GF-D8 (cell line): ENCODE measurements around the gene NGFR.
"Not testable (repeated sequence)": the region's sequence is repeated elsewhere in the genome, so short reads cannot be mapped to it uniquely, and the experiment has no call there.

Experiments
- DNase-seq: peaks from one replicate; lab custom pipeline; 2025; lab: John Stamatoyannopoulos, UW

The NGFR gene

DNA sequence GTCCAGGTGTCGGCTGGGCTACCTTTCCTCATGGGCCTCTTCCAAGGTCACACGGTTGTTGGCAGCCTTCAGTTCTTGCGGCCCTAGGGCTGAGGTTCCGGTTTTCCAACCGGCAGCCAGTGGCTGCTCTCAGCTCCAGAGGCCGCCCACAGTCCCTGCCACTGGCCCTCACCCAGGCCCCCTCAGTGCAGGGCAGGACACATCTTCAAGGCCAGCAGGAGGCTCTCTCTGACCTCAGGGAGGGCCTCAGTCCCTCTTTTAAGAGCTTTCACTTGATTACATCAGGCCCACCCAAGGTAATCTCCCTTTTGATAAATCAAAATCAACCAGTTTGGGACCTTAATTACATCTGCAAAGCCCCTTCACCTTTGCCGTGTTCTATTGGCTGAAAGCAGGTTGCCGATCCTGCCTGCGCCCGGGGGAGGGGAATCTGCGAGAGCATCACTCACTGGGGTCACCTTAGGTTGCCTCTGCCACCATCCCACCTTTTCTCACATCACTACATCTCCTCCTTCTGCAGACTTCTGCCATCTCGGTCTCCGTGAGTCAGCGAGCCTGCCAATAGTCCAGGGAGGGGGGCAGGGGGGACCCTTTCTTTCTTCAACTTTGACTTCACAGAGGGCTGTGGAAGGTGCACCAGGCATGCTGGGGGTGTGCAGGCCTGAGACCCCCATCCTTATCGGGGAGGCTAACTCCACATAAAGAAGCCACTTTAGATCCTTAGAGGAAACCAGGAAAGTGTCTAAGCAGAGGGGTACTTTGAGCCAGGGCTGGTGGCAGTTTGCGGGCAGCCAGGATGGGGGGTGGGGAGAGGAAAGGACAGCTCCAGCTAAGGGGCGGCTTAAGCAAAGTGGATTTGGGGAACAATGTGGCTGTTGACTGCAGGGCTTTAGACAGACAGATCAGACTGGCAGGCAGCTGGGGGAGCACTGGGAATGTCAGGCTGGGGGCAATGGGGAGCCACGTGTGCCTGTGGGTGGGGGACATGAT is 51.7 kb downstream of the NGFR start:
- DNase-seq = no peak

DNA sequence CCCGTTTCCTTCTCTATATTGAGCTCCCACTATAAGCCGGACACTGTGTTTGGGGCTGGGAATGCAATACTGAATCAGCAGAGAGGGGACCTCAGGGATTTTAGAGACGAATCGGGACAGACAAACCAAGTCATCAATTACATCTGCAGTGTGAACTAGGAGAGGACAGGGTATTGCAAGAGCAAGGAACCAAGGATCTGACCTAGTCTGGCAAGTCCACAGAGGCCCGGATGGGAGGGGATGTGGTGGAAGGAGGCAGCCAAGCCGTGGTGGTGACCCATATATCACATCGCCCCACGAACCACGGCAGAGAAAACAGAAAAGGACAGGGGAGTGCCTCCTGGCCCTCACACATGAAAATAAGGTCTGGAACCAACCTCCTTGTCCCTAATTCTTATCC is 52.5 kb downstream of the NGFR start:
- DNase-seq = no peak

DNA sequence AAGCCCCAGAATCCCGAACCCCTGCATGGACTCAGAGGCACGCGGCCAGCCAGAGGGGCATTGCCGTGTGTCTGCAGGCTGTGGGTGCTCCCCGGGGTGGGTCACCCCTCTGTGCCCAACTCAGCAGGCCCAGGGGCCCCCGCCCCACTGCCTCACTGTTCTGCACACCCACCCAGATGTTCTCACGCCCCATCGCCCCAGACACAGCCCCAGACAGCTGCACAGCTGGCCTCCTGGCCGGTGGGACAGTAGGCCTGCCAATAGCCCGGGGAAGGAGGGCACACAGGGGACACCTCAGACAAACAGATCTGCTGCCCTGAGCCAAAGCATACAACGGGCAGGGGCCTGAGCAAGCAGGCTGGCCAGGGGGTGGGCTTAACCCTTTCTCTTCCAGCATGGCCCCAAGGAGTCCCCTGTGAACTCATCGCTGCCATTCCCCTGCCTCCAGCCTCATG is 53.0 kb downstream of the NGFR start:
- no peak for DNase-seq

DNA sequence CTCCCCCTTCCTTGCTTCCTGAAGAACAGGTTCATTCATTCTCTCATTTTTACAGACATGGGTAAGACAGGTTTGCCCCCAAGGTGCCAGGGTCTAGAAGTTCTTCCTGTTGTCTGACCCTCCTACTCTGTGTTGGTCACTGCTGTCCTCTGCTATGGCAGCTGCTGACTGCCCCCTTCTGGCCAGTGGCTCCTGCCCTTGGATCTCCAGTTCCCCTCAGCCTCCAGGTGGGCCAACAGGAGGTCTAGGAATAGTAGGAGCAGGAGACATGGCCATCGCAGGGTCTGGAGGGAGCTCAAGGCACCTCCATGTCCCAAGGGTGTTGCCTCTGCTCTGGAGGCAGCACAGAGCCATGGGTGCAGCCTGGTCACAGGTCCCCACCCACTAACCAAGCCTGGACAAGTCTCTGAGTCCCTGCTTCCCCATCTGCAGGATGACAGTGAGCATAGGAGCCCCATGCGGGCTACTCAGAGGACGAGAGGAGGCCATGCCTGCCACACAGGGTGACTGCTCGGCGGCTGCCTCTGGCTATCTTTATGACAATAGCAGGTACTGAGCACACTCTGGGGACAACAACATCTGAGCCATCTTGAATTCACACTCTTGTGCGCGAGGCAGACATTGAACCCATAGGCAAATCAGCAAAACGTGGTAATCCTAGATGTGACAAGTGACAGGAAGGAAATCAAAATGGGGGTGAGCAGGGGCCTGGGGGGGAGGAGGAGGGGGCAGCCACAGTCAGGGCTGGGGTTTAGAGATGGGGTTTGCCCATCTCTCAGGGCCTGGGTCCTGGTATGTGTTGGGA is 53.6 kb downstream of the NGFR start:
- DNase-seq = no peak

DNA sequence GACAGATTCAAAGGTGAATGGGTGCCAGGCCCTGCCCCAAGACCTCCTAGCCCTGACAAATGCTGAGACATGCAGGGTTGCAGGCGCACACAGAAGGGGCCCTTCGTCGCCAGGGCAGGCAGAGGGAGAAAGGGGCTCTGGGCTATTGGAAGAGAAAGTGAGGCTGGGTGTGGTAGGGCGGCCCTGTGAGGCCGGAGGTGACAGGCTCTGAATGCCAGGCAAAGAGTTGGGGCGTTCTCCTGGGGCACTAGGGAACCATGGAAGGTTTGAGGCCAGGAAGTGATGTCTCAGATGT is 54.2 kb downstream of the NGFR start:
- no peak for DNase-seq

DNA sequence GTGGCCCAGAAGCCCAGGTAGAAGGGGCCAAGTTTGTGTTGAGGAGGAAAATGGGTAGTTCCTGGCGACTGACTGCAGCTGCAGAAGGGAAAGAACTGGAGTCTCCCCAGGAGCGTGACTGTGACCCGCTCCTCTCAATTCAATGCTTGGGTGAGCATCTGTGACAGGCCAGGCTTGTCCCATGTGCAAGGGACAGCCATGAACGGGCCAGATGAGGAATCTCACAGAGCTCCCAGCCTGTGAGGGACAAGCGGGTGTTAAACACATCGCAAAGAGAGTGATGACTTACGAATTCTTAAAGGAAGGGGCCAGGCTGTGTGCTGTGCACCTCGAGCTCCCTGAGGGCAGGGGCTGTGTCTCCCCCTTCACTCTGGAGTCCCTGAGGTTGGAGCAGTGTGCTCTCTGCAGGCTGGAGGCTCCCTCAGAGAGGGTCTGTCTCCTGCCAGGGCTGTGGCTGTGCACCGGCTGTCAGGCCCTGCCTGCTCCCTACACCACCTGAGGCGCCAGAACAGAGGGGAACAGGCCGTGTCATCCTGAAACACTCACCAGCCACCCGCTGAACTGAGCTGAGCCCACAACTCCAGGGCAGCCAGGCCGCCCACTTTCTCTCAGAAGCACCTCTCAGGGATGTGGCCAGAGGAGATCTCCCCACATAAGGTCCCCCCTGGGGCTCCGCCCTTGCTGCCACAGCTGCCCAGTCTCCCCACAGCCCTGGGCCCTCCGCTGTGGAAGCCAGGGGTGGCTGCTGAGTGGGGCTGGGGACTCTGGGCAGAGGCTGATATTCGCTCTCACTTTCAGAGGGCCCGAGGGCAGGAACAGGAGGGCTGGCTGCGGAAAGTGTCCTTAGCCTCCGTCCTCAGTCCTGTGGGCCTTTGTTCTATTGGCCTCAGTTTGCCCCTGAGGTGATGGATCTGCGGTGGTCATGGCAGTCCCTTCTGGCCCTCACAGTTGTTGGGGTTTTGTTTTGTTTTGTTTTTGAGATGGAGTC is 54.9 kb downstream of the NGFR start:
- DNase-seq = no peak

DNA sequence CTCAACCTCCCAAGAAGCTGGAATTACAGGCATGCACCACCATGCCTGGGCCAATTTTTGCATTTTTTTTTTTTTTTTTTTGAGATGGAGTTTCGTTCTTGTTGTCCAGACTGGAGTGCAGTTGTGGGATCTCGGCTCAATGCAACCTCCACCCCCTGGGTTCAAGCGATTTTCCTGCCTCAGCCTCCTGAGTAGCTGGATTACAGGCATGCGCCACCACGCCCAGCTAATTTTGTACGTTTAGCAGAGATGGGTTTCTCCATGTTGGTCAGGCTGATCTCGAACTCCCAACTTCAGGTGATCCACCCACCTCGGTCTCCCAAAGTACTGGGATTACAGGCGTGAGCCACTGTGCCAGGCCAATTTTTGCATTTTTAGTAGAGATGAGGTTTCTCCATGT is 55.7 kb downstream of the NGFR start:
- not testable (repeated sequence) for DNase-seq

DNA sequence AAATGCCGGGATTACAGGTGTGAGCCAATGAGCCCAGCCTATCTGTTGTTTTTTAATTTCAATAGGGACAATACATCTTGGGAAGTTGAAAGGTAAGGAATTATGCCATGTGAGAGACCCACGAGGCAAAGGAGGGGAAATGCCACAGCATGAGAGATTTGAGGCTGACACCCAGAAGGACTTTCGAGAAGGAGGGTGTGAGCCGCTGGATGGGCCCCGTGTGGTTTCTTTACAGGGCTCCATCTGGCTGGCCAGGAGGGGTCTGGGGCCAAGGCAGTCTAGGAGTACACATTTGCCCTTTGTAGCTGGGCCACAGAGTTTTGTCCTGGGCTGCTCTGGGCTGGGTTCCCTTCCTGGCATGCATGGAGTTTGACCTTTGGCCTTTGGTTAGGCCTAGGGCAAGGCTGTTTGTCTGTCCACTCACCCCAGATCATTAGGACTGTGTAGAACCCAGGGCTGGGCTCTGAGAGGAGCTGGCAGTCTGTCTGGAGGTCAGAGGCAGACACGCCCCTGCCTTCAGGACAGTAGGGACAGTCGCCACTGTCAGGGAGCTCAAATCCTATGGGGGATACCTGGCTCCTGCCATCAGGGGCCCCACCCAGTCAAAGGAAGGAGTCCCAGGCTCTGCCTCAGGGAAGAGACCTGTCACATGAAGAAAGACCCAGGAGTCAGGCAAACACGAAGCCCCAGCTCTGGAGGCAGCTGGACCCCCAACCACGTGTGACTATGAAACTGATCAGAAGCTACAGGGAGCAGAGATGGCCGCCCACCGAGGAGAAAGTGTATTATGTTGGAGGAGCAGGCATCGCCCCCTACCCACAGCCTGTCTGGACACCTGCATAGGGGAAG is 56.4 kb downstream of the NGFR start:
- DNase-seq = no peak

DNA sequence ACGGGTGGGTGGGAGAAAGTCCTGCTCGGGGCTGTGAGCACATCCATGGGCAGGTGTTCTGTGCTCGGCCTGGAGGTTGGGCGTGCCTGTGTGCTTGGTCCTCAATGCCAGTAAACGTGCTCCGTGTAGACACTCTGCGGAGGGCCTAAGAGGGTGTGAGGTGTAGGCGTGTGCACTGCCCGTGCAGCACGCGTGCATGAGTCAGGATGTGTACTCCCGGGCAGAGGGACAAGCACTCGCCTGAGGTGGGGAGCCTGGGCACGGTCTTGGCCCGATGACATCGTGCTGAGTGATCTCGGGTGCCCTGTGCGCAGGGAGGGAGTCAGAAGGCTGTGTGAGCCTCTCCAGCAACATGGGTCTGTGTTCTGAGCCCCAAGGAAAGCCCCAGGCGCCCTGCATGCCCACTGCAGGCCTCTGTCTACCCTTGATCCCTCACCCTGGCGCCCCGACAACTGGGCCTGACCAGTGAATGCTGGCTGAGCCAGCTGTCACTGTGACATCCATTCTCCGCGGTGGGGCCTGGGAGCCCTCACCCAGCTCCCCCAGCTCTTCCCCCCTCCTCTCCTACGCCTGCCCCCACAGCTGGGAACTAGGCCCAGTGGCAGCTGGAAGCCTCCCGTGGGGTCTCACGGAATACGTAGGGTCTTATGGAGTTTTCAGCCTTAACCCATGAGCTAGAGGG is 57.1 kb downstream of the NGFR start:
- no peak for DNase-seq

DNA sequence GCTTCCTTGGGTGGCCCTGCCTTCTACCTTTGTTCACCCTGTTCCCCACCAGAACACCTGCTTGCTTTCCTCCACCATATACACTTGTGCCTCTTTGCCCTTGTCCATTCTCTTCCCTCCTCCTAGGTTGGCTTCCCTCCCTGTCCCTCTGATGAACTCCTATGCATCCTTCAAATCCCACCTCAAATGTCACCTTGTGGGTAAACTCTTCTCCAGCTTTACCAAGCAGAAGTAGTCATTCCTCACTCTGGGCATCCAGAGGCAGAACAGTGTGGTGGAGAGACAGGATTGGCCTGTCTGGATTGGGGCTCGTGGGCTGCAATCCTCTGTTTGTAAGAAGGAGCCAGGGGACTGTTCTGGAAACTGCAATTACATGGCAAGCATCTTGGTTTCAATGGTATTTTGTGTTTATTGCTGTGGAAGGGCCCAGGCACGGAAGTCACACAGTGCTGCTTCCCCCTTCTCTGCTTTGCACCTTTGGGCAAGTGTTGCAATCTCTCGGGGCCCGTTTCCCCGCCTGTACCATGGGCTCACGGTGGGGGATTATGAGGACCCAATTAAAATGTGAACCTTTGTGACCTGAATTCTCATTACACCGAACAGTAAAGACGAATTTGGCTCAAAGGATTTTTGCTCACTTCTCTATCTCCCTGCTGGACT is 58.7 kb downstream of the NGFR start:
- DNase-seq = no peak

DNA sequence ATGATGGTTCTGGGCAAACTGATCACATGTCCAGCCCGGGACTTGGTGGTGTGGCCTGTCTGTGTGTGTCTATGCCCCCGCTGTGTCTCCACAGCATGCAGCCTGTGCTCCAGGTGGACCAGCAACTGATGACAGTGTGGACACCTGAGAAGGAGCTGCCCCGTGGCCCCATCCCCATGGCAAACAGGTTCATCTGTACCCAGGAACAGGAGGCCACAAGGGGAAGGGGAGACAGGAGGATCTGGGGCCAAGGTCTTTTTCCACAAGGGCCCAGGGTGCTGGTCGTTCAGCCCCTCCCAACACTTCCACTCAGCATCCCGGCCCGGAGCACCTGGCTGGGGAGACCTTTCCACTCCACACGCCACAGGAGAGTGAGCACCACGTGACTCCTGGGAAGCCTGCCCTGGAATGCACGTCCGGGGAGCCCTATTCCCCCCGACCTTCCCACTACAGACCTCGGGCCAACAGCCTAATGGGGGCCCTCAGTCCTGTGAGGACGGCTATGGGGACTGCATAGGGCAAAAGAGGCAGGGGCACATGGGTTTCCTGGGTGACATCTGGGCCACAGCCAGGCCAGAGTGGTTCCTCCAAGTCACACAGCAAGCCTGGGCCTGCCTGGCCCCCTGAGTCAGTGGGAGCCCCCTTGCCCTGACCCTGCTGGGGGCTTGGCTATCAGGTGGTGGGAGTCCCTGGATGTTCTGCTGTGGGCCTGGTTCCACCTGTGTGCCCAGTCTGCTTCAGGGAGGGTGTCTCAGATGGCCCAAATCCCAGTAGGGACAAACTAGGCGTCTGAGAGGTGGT is 59.8 kb downstream of the NGFR start:
- no peak for DNase-seq

DNA sequence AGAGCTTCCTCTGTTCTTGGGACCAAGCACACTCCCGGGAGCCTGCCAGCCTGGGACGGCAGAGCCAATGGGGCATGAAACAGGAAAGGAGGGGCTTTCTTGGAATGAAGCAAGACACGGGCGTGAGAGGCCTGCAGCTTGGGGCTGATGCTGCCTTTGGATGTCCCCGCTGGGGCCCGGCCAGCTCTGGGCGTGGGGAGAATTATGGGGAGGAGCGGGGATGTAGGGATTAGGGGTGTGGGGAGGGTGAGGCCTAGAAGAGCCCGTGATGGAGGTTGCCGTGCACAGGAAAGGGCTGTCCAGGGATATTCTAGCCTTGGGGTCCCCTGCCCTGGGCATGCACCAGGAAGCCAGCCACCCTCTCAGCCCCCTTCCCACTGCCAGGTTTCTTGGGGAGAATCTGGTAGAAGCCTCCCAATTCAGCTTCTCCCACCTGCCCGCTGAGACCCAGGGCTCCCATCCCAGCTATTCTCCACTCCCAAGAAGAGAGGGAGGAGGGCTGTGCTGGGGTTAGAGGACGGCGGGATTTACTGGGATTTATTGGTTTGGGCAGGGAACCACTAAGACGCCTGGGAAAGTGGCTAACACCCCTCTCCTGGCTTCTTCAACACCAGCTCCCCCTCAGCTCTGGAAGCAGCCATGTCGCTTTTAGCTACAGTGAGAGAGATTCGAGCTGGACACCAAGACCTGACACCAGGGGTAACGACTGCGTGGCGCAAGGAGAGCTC is 60.6 kb downstream of the NGFR start:
- DNase-seq = no peak

DNA sequence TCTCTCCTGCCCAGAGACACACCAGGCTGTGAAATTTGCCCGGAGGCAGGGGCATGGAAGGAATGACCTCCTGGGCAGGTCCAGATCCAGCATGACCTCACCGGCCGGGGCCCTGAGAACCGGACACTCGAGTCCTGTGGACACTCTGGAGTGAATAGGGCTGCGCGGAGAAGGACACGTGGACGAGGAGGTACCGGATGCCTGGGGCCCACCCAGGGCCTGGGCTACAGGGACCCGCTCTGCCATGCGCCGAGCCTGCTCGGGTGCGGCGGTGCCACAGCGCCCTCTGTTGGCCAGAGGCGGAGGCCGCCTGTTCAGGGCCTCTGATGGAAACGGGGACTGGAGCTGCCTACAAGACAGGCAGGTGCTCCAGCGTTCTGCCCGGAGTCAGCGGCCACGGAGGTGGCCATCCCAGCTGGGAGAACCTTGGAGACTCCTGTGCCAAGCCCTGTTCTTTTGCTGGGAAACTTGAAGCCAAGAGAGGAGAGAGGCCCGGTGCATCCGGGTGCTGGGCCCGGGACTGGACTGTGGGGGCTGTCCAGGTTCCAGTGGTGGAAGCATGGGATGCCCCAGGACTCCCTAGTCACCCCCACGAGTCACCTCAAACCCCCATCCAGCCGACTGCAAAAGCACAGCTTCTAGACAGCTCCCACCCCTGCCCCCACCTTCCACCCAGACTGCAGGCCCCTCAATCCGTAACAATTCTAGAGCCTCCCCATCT is 61.3 kb downstream of the NGFR start:
- peak; percentile 9 for DNase-seq

DNA sequence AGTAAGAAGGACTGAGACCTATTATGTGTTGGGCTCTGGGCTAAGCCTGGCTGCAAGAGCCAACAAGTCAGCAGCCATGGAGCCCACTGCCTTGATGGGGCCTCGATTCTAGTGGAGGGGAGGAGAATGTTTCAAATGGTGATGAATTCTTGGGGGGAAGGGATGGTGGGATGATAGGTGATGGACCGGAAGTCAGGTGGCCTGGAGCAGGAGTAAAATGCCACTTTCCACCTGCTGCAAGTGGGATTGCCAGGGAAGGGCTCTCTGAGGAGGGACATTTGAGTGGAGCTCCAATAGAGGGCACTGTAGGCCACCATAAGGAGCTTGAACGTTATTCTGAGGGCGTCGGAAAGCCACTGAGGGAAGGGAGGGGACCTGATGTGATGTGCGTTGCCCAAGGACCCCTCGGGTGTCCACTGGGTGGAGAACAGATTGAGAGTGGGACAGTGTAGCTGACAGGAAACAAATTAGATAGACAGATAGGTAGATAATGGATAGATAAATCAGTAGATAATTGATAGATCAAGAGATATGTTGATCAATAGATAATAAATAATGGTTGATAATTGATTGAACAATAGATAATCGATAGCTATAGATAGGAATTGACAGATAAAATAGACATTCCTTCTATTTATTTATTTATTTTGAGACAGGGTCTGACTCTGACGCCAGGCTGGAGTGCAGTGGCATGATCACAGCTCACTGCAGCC is 62.4 kb downstream of the NGFR start:
- DNase-seq = peak; percentile 3
